H9 (cell line): Measurements from ENCODE around the gene LAMC3. TPM values are rescaled to one million over a fixed set of nuclear protein-coding genes. Genes with fewer than 3 reads are reported as not detected.
A peak's percentile ranks its signal among the peaks of the same experiment; 100 is the strongest.

ENCODE experiments used
- DNase-seq: peaks from one replicate; pipeline ENCODE4 v3.0.0-alpha.2; 2017
- H2AFZ ChIP-seq: one replicate; pipeline ENCODE4 v1.6.1; 2013; ENCODE audit warnings: mild to moderate bottlenecking, low read length, control low read depth, moderate library complexity
- H2AK5ac ChIP-seq: 2 replicates; pipeline ENCODE4 v1.6.1; 2013; ENCODE audit warnings: low read length, control low read depth, mixed read lengths; ENCODE audit not compliant: insufficient read length
- H2BK120ac ChIP-seq: one replicate; pipeline ENCODE4 v1.6.1; 2013; ENCODE audit warnings: low read depth, mild to moderate bottlenecking, low read length, control low read depth, inconsistent platforms; ENCODE audit not compliant: poor library complexity, severe bottlenecking
- H2BK12ac ChIP-seq: 2 replicates; pipeline ENCODE4 v1.6.1; 2013; ENCODE audit warnings: low read length, control low read depth, mixed read lengths, low read depth; ENCODE audit not compliant: insufficient read length
- H2BK15ac ChIP-seq: 2 replicates; pipeline ENCODE4 v1.6.1; 2013; ENCODE audit warnings: low read depth, low read length, control low read depth
- H2BK20ac ChIP-seq: one replicate; pipeline ENCODE4 v1.6.1; 2013; ENCODE audit warnings: low read depth, mild to moderate bottlenecking, low read length, control low read depth, inconsistent platforms; ENCODE audit not compliant: poor library complexity, severe bottlenecking
- H2BK5ac ChIP-seq: 2 replicates; pipeline ENCODE4 v1.6.1; 2013; ENCODE audit warnings: low read length, control low read depth, mixed read lengths; ENCODE audit not compliant: insufficient read length
- H3K14ac ChIP-seq: 2 replicates; pipeline ENCODE4 v1.6.1; 2013; ENCODE audit warnings: low read length, control low read depth; ENCODE audit not compliant: insufficient read depth
- H3K18ac ChIP-seq: 2 replicates; pipeline ENCODE4 v1.6.1; 2013; ENCODE audit warnings: low read depth, mild to moderate bottlenecking, mixed read lengths, low read length, control low read depth; ENCODE audit not compliant: insufficient read length
- H3K23ac ChIP-seq: 2 replicates; pipeline ENCODE4 v1.6.1; 2013; ENCODE audit warnings: low read length, control low read depth, mixed read lengths, low read depth; ENCODE audit not compliant: insufficient read length
- H3K23me2 ChIP-seq: 2 replicates; pipeline ENCODE4 v1.6.1; 2013; ENCODE audit warnings: low read depth, mild to moderate bottlenecking, mixed read lengths, low read length, control low read depth; ENCODE audit not compliant: insufficient read length, poor library complexity, severe bottlenecking
- H3K27ac ChIP-seq: 2 replicates; pipeline ENCODE4 v1.5.1; 2013; ENCODE audit warnings: low read length, control low read depth, mixed read lengths, low read depth; ENCODE audit not compliant: insufficient read length
- H3K27me3 ChIP-seq: 2 replicates; pipeline ENCODE4 v1.6.1; 2013; ENCODE audit warnings: low read length, control low read depth, inconsistent platforms; ENCODE audit not compliant: insufficient read depth
- H3K4ac ChIP-seq: 2 replicates; pipeline ENCODE4 v1.6.1; 2013; ENCODE audit warnings: low read depth, mild to moderate bottlenecking, control low read depth, inconsistent platforms, low read length, moderate library complexity
- H3K4me1 ChIP-seq: 2 replicates; pipeline ENCODE4 v1.6.1; 2013; ENCODE audit warnings: low read length, control low read depth, inconsistent platforms; ENCODE audit not compliant: insufficient read depth
- H3K4me2 ChIP-seq: 2 replicates; pipeline ENCODE4 v1.6.1; 2013; ENCODE audit warnings: low read length, control low read depth, mixed read lengths; ENCODE audit not compliant: insufficient read length, insufficient read depth
- H3K56ac ChIP-seq: 2 replicates; pipeline ENCODE4 v1.6.1; 2013; ENCODE audit warnings: low read depth, mild to moderate bottlenecking, mixed read lengths, low read length, control low read depth; ENCODE audit not compliant: insufficient read length
- H3K79me1 ChIP-seq: 2 replicates; pipeline ENCODE4 v1.6.1; 2013; ENCODE audit warnings: low read depth, mild to moderate bottlenecking, moderate library complexity, low read length, control low read depth, inconsistent platforms; ENCODE audit not compliant: insufficient read depth, poor library complexity, severe bottlenecking
- H3K79me2 ChIP-seq: 2 replicates; pipeline ENCODE4 v1.6.1; 2013; ENCODE audit warnings: low read length, control low read depth, inconsistent platforms; ENCODE audit not compliant: insufficient read depth
- H3K9ac ChIP-seq: 2 replicates; pipeline ENCODE4 v1.6.1; 2013; ENCODE audit warnings: low read length, control low read depth, mixed read lengths; ENCODE audit not compliant: insufficient read length; ENCODE audit errors: extremely low read depth
- H3K9me3 ChIP-seq: one replicate; pipeline ENCODE4 v1.6.1; 2013; ENCODE audit warnings: low read depth, low read length, inconsistent platforms; ENCODE audit not compliant: control insufficient read depth
- H3T11ph ChIP-seq: one replicate; pipeline ENCODE4 v1.6.1; 2013; ENCODE audit warnings: mild to moderate bottlenecking, low read length, control low read depth, inconsistent platforms
- H4K20me1 ChIP-seq: one replicate; pipeline ENCODE4 v1.6.1; 2013; ENCODE audit not compliant: control insufficient read depth, insufficient read length, insufficient read depth
- H4K5ac ChIP-seq: 2 replicates; pipeline ENCODE4 v1.6.1; 2013; ENCODE audit warnings: low read depth, mild to moderate bottlenecking, mixed read lengths, low read length, control low read depth; ENCODE audit not compliant: insufficient read length
- H4K8ac ChIP-seq: replicated peaks from 2 replicates; pipeline ENCODE4 v1.6.1; 2013; ENCODE audit warnings: low read length, control low read depth, mixed read lengths, low read depth; ENCODE audit not compliant: insufficient read length
- H4K91ac ChIP-seq: 2 replicates; pipeline ENCODE4 v1.6.1; 2013; ENCODE audit warnings: low read depth, mild to moderate bottlenecking, moderate library complexity, mixed read lengths, low read length, control low read depth; ENCODE audit not compliant: insufficient read length
- H3K27ac Mint-ChIP-seq, 3 experiments: 2 replicates in 2 of 3; 3 replicates in 1 of 3; pipeline ENCODE4 v1.8.0; 2020 to 2021; ENCODE audit warnings: mixed read lengths in 3 of 3, mild to moderate bottlenecking in 1 of 3, moderate library complexity in 1 of 3
- H3K27me3 Mint-ChIP-seq: 2 replicates; pipeline ENCODE4 v1.8.0; 2021; ENCODE audit warnings: low read depth, mild to moderate bottlenecking, moderate library complexity, mixed read lengths
- H3K36me3 Mint-ChIP-seq, 3 experiments: 2 replicates in 2 of 3; 3 replicates in 1 of 3; pipeline ENCODE4 v1.8.0; 2020 to 2021; ENCODE audit warnings: low read depth in 3 of 3, mixed read lengths in 3 of 3; ENCODE audit not compliant: insufficient read depth in 1 of 3
- H3K4me1 Mint-ChIP-seq, 2 experiments: 2 replicates each; pipeline ENCODE4 v1.8.0; 2020; ENCODE audit warnings: mixed read lengths in 2 of 2
- H3K4me3 Mint-ChIP-seq, 2 experiments: 2 replicates in 1 of 2; 3 replicates in 1 of 2; pipeline ENCODE4 v1.8.0; 2020 to 2021; ENCODE audit warnings: mild to moderate bottlenecking in 2 of 2, mixed read lengths in 2 of 2, moderate library complexity in 1 of 2
- H3K9me3 Mint-ChIP-seq, 2 experiments: 2 replicates in 1 of 2; 3 replicates in 1 of 2; pipeline ENCODE4 v1.8.0; 2020; ENCODE audit warnings: mild to moderate bottlenecking in 2 of 2, mixed read lengths in 2 of 2, moderate library complexity in 1 of 2
- CTCF ChIP-seq: fragments of 200-600 bp; sonication (generic); conservative IDR thresholded peaks from 3 replicates; pipeline ENCODE4 v1.8.0; 2021; ENCODE audit warnings: antibody characterized with exemption, mild to moderate bottlenecking
- WGBS: extraction: QIAGEN DNeasy Blood & Tissue Kit; methylation state at CpG from one replicate; pipeline ENCODE4 v1.1.7; 2013; ENCODE audit warnings: missing lambda C conversion rate, low lambda C conversion rate, mixed read lengths; ENCODE audit not compliant: insufficient read length; ENCODE audit errors: extremely low coverage; 5-methylcytosine and 5-hydroxymethylcytosine counted together
- total RNA-seq: library from RNA; stranded (reverse); gene quantifications from 2 replicates; pipeline ENCODE4 v1.2.1, GENCODE V29; 2021

LAMC3 gene
- total RNA-seq, 1 experiment from 2014 or later: 21.7 TPM

GRCh38 chr9:131103535-131103934 is 94.6 kb downstream of the LAMC3 start:
- Histone ChIP-seq H3K23me2 (no peaks in the 10 kb centered on the region), H3K4ac (no peak overlapping the region), H3K9me3 (no peaks in the 10 kb centered on the region), H3K79me2 (no peaks in the 10 kb centered on the region), H3K27ac (no peak overlapping the region), H3K14ac (no peak overlapping the region; the same call in 1 of the 2 replicates), H2BK15ac (no peak overlapping the region), H4K91ac (no peak overlapping the region), H2BK12ac (no peak overlapping the region), H4K8ac (no peak overlapping the region), H2AFZ (no peak overlapping the region), H3T11ph (no peak overlapping the region), H3K79me1 (no peaks in the 10 kb centered on the region), H3K27me3 (no peaks in the 10 kb centered on the region), H2BK20ac (no peak overlapping the region), H3K56ac (no peak overlapping the region), H4K5ac (no peak overlapping the region), H3K18ac (no peak overlapping the region), H2BK5ac (no peak overlapping the region), H3K4me2 (no peak overlapping the region), H2BK120ac (no peak overlapping the region), H4K20me1 (peaks cover 2% of the 10 kb centered on the region), H2AK5ac (no peak overlapping the region), H3K9ac (no peak overlapping the region), H3K4me1 (peaks cover 13% of the 10 kb centered on the region; the same call in 1 of the 2 replicates), H3K23ac (no peak overlapping the region)
- WGBS: no CpG with 5 or more reads among the region's 3 CpGs
- Mint-ChIP-seq H3K36me3 (peaks cover 27 to 66% (median 40%) of the 10 kb centered on the region in 3 experiments), H3K4me1 (peaks cover 36 to 45% of the 10 kb centered on the region in 2 experiments), H3K27me3 (no peaks in the 10 kb centered on the region), H3K4me3 (peak overlapping the region in 1 of 2 experiments; percentile 67; a peak in 2 of 5 replicates), H3K9me3 (no peaks in the 10 kb centered on the region; a peak in 1 of 5 replicates), H3K27ac (peak overlapping the region; percentile 85 to 97 (median 93); a peak in 5 of 7 replicates)
- TF ChIP-seq CTCF: no peak
- DNase-seq: no peak
